Activated CD8-positive, alpha-beta T cell treated with anti-CD3 and anti-CD28 coated beads, Interleukin-2, amount 10 ng/mL, durations not matched to agents 7 days and 5 days (primary cell): ENCODE data around the gene UGT2A1. TPM values are rescaled to one million over a fixed set of nuclear protein-coding genes. Genes with fewer than 3 reads are reported as not detected.

Experiments used
- ATAC-seq: fragments of 150-1000 bp; cut with Tn5 transposase; one replicate; pipeline ENCODE4 v1.10.0; 2021; ENCODE audit warnings: moderate library complexity
- CTCF ChIA-PET: fragments of 350-600 bp; sonication (Branson Sonifier 250); formaldehyde crosslinking; loops from one replicate; lab custom pipeline; 2021; ENCODE audit warnings: antibody characterized with exemption; lab: Charles Lee
- POLR2A ChIA-PET: fragments of 350-600 bp; sonication (Branson Sonifier 250); formaldehyde crosslinking; loops from one replicate; lab custom pipeline; 2021; ENCODE audit warnings: antibody characterized with exemption; lab: Charles Lee
- DNase-seq: peaks from one replicate; pipeline ENCODE4 v3.0.0-alpha.2; 2020
- H3K27ac Mint-ChIP-seq: one replicate; pipeline ENCODE4 v1.8.0; 2021; ENCODE audit warnings: mild to moderate bottlenecking, mixed read lengths
- H3K27me3 Mint-ChIP-seq: one replicate; pipeline ENCODE4 v1.8.0; 2021; ENCODE audit warnings: low read depth, mixed read lengths
- H3K36me3 Mint-ChIP-seq: one replicate; pipeline ENCODE4 v1.8.0; 2021; ENCODE audit warnings: low read depth, mixed read lengths
- H3K4me1 Mint-ChIP-seq: one replicate; pipeline ENCODE4 v1.8.0; 2021; ENCODE audit warnings: low read depth, mixed read lengths
- H3K4me3 Mint-ChIP-seq: one replicate; pipeline ENCODE4 v1.8.0; 2021; ENCODE audit warnings: mild to moderate bottlenecking, mixed read lengths
- H3K9me3 Mint-ChIP-seq: one replicate; pipeline ENCODE4 v1.8.0; 2022; ENCODE audit warnings: mixed read lengths; ENCODE audit not compliant: insufficient read depth
- total RNA-seq, 2 experiments: library from RNA; stranded (reverse); gene quantifications; one replicate each; pipeline ENCODE4 v1.2.3, GENCODE V29; 2021

UGT2A1 gene
- total RNA-seq, 2 experiments from 2014 or later, result not detected

DNA sequence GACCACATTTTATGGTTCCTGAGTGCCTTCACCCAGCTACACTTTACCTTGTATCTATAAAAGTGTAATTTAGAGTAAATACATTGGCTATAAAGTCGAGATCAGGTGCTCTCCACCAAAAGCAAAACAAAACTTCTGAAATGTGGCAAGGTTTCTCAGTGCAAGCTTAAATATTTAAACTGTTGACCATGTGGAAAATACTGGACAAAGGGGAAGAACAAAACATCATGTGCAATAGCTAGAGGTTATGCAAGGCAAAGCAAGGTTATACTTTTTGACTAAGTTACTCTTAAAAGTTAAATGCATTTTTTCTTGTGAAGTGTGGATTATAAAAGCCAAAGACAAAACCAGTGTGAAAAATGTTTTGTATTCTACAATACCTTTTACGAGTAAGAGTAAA is 69.5 kb downstream of the UGT2A1 start:
- ATAC-seq, result no peak

DNA sequence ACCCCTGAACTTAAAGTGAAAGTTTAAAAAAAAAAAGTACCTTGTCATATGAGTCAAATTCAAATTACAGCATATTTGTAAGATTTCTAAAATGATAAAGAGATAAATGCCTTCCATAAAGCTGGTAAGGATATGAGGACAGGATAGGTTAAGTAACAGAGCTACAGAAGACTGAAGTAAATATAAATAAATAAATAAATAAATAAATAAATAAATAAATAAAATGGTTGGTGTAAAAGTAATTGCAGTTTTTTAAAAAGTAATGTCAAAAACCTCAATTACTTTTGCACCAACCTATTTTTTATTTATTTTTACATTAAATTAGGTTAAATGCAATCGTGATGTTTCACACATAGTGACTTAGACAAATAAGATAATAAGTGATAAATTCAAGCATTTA is 75.8 kb downstream of the UGT2A1 start:
- no peaks in the 10 kb centered on the region for H3K36me3 Mint-ChIP-seq
- H3K27ac Mint-ChIP-seq, result no peak overlapping the region
- DNase-seq (no peak), ATAC-seq (no peak)
- H3K9me3 Mint-ChIP-seq, result peaks cover 4% of the 10 kb centered on the region
- CTCF ChIA-PET, result no interaction called here
- H3K4me1 Mint-ChIP-seq, result no peaks in the 10 kb centered on the region
- H3K27me3 Mint-ChIP-seq, result no peaks in the 10 kb centered on the region
- H3K4me3 Mint-ChIP-seq, result no peak overlapping the region
- POLR2A ChIA-PET, result no interaction called here

More for the DNA sequence above, 69.5 kb downstream of the UGT2A1 start:
- ChIA-PET CTCF (no interaction called here), POLR2A (no interaction called here)
- Mint-ChIP-seq H3K4me1 (no peaks in the 10 kb centered on the region), H3K9me3 (no peaks in the 10 kb centered on the region), H3K4me3 (no peak overlapping the region), H3K36me3 (no peaks in the 10 kb centered on the region), H3K27ac (no peak overlapping the region), H3K27me3 (no peaks in the 10 kb centered on the region)
- DNase-seq, result no peak

DNA sequence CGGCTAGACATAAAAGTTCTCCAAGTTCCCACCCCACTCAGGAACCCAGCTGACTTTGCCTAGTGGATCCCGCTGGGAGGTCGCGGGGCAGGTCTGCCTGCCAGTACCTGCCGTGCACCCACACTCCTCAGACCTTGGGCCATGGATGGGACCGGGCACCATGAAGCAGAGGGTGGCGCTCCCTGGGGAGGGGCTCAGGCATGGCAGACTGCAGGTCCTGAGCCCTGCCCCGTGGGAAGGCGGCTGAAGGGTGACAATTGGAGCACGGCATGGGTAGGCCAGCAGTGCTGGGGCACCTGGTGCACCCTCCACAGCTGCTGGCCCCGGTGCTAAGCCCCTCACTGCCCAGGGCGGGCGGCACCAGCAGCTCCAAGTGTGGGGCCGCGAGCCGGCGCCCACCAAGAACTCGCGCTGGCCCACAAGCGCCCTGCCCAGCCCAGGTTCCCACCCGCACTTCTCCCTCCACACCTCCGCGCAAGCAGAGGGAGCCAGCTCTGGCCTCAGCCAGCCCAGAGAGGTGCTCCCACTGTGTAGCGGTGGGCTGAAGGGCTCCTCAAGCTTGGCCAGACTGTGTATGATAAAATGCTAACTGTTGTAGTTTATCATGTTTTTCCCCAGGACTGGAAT is 76.7 kb downstream of the UGT2A1 start:
- ATAC-seq (no peak), DNase-seq (no peak)
- H3K4me1 Mint-ChIP-seq, result no peaks in the 10 kb centered on the region
- POLR2A ChIA-PET, result no interaction called here
- H3K4me3 Mint-ChIP-seq, result no peak overlapping the region
- H3K27me3 Mint-ChIP-seq, result no peaks in the 10 kb centered on the region
- peaks cover 4% of the 10 kb centered on the region for H3K9me3 Mint-ChIP-seq
- CTCF ChIA-PET, result no interaction called here
- H3K27ac Mint-ChIP-seq, result no peak overlapping the region
- H3K36me3 Mint-ChIP-seq, result no peaks in the 10 kb centered on the region

DNA sequence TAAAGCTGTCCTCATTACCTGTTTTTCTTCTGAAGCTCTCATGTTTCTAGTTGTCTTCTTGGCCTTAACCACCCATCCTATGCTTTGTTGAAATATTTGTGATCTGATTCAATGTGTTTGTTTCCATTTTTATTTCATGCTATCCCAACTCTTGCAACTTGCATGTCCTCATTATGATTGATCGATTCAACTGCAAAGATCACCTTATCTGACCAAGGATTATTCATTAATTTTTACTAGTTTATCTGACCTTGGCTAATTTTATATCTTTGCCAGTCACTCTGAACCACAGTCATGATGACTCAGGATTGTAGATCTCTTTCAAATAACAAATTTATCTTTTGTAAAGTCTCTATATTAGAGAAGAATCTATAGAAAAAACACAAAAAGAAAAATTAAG is 84.3 kb downstream of the UGT2A1 start:
- Mint-ChIP-seq H3K9me3 (no peaks in the 10 kb centered on the region), H3K27me3 (no peaks in the 10 kb centered on the region), H3K36me3 (no peaks in the 10 kb centered on the region), H3K27ac (no peak overlapping the region), H3K4me3 (no peak overlapping the region), H3K4me1 (no peaks in the 10 kb centered on the region)
- no peak for ATAC-seq
- DNase-seq, result no peak
- ChIA-PET CTCF (no interaction called here), POLR2A (no interaction called here)

DNA sequence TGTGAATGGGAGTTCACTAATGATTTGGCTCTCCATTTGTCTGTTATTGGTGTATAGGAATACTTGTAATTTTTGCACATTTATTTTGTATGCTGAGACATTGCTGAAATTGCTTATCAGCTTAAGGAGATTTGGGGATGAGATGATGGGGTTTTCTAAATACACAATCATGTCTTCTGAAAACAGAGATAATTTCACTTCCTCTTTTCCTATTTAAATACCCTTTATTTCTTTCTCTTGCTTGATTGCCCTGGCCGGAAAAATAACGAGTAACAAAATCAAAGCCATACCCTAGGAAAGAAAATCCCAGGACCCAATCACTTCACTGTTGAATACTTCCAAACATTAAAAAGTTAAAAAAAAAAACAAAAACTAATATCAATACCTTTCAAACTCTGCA is 89.6 kb downstream of the UGT2A1 start:
- POLR2A ChIA-PET, result no interaction called here
- H3K36me3 Mint-ChIP-seq, result no peaks in the 10 kb centered on the region
- CTCF ChIA-PET, result no interaction called here
- H3K27ac Mint-ChIP-seq, result no peak overlapping the region
- no peak overlapping the region for H3K4me3 Mint-ChIP-seq
- DNase-seq (no peak), ATAC-seq (no peak)
- no peaks in the 10 kb centered on the region for H3K4me1 Mint-ChIP-seq
- no peaks in the 10 kb centered on the region for H3K27me3 Mint-ChIP-seq
- no peaks in the 10 kb centered on the region for H3K9me3 Mint-ChIP-seq

GRCh38 chr4:69549651-69550050 is 103.4 kb downstream of the UGT2A1 start:
- H3K36me3 Mint-ChIP-seq, result no peaks in the 10 kb centered on the region
- POLR2A ChIA-PET, result no interaction called here
- H3K27me3 Mint-ChIP-seq, result no peaks in the 10 kb centered on the region
- CTCF ChIA-PET, result no interaction called here
- DNase-seq, result no peak
- H3K27ac Mint-ChIP-seq, result no peak overlapping the region
- ATAC-seq, result no peak
- H3K4me3 Mint-ChIP-seq, result no peak overlapping the region
- H3K9me3 Mint-ChIP-seq, result no peaks in the 10 kb centered on the region
- no peaks in the 10 kb centered on the region for H3K4me1 Mint-ChIP-seq

GRCh38 chr4:69546134-69546765 is 106.8 kb downstream of the UGT2A1 start:
- H3K9me3 Mint-ChIP-seq, result no peaks in the 10 kb centered on the region
- no peak for DNase-seq
- no peak overlapping the region for H3K27ac Mint-ChIP-seq
- POLR2A ChIA-PET, result interaction anchor here (0.7 kb wide), 1 partner anchor 1065 kb away, joined by 3 read pairs; no protein-coding TSS in a partner anchor
- H3K4me3 Mint-ChIP-seq, result no peak overlapping the region
- H3K4me1 Mint-ChIP-seq, result no peaks in the 10 kb centered on the region
- CTCF ChIA-PET, result no interaction called here
- no peak for ATAC-seq
- no peaks in the 10 kb centered on the region for H3K27me3 Mint-ChIP-seq
- H3K36me3 Mint-ChIP-seq, result no peaks in the 10 kb centered on the region

Other genes starting within 250 kb of the UGT2A1 start
- not detected for gene UGT2B4, start 157.3 kb downstream of the UGT2A1 start, total RNA-seq
- not detected for gene UGT2A2, start 13.6 kb downstream of the UGT2A1 start, total RNA-seq
- 1 to 10 TPM; 1.1 to 1.7 TPM for gene SULT1B1, start 107.4 kb upstream of the UGT2A1 start, total RNA-seq
- not detected for gene SULT1E1, start 206.9 kb upstream of the UGT2A1 start, total RNA-seq